ENCODE measurements around the gene CCDC61. TPM values are rescaled to one million over a fixed set of nuclear protein-coding genes. Genes with fewer than 3 reads are reported as not detected.

Gene CCDC61
- total and polyA plus RNA-seq, 2 of the 8 experiments (the other 6 are each of a cell fraction or from before 2014, with no cell fraction given), result 7.8 to 17.4 TPM

DNA sequence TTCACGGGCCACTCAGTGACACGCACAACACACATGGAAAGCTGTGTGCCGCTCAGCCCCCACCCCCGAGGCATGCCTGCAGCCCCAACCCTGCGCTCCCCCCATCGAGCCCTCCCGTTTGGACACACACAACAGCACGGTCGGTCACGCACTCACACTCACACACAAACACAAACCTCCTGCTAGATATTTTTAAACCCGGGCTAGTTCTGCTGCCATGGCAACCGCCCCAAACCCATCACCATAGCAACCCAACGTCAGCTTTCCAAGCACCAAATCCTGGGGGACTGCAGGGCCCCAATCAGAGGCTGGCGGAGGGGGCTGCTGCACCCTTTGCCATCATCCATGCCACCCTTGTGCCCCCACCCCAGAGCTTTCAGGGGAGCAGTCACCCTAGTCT, 19.1 kb upstream of the CCDC61 start:
- H3K27ac ChIP-seq (ENCODE audit: low read depth, low read length), result no peak overlapping the region
- no peak for FAIRE-seq
- H3K23ac ChIP-seq (ENCODE audit: insufficient read length), result no peak overlapping the region
- no peak overlapping the region for H3K14ac ChIP-seq (ENCODE audit: insufficient read length)
- H4K5ac ChIP-seq (ENCODE audit: insufficient read length, low read depth, low read length), result no peak overlapping the region
- no peak overlapping the region for H2BK12ac ChIP-seq (ENCODE audit: low read depth, low read length)
- POLR2A ChIA-PET (ENCODE audit: partially characterized antibody), result interaction anchor here (0.9 to 3.7 kb wide), 6 partner anchors 8 to 25 kb away, joined by 3 to 18 read pairs (median 4); no protein-coding TSS in a partner anchor
- H4K8ac ChIP-seq (ENCODE audit: extremely low read depth, insufficient read depth, low read length), result no peak overlapping the region; the same call in 1 of the 2 replicates
- no peaks in the 10 kb centered on the region for H3K9me3 ChIP-seq (ENCODE audit: insufficient read depth in 2 of 2, low read depth in 1 of 2, low read length in 1 of 2)
- no peak overlapping the region for H2BK5ac ChIP-seq (ENCODE audit: low read depth, low read length)
- no peak overlapping the region for H2BK20ac ChIP-seq (ENCODE audit: low read length)
- H3K23me2 ChIP-seq (ENCODE audit: low read depth, low read length), result peaks cover 8% of the 10 kb centered on the region; the same call in 1 of the 2 replicates
- no peak overlapping the region for H2AFZ ChIP-seq (ENCODE audit: low read length)
- H3K4me2 ChIP-seq (ENCODE audit: insufficient read depth in 1 of 2, low read depth in 2 of 2, low read length in 2 of 2), result no peak overlapping the region
- WGBS, 2 experiments (ENCODE audit: extremely low coverage in 1 of 2, insufficient coverage in 1 of 2, insufficient read length in 1 of 2, insufficient replicate concordance in 2 of 2, low coverage in 1 of 2, low lambda C conversion rate in 2 of 2, missing lambda C conversion rate in 1 of 2), result 87% methylated on average over 14 of the region's 14 CpGs; no CpG with 5 or more reads in 1 of the 2 experiments
- peaks cover 5% of the 10 kb centered on the region; the same call in 1 of the 2 replicates for H3K79me1 ChIP-seq (ENCODE audit: low read depth, low read length)
- no peaks in the 10 kb centered on the region for H3K36me3 ChIP-seq (ENCODE audit: control insufficient read depth in 2 of 4, insufficient read depth in 4 of 4, low read length in 3 of 4)
- H4K91ac ChIP-seq (replicated peaks; ENCODE audit: insufficient read length, low read length), result no peak overlapping the region
- no peak overlapping the region for H3K4ac ChIP-seq (replicated peaks; ENCODE audit: insufficient read length, low read depth, low read length)
- peaks cover 6 to 12% of the 10 kb centered on the region in 2 experiments for H4K20me1 ChIP-seq (replicated peaks in 1 of 2; ENCODE audit: control insufficient read depth in 1 of 2, insufficient read depth in 2 of 2, low read length in 2 of 2)
- H2BK120ac ChIP-seq (replicated peaks; ENCODE audit: low read depth, low read length), result no peak overlapping the region
- H3K4me1 ChIP-seq (replicated peaks in 1 of 4; ENCODE audit: control insufficient read depth in 3 of 4, insufficient read depth in 4 of 4, low read length in 3 of 4), result peaks cover 2 to 12% (median 8%) of the 10 kb centered on the region in 4 experiments; a peak in 5 of 7 replicates
- H3K79me2 ChIP-seq (ENCODE audit: control insufficient read depth in 1 of 2, insufficient read depth in 2 of 2, low read length in 2 of 2), result no peaks in the 10 kb centered on the region
- no peak overlapping the region for H3K9ac ChIP-seq (replicated peaks in 1 of 4; ENCODE audit: extremely low read depth in 1 of 4, low read depth in 3 of 4, low read length in 3 of 4)
- H3K27me3 ChIP-seq (replicated peaks in 1 of 4; ENCODE audit: control insufficient read depth in 3 of 4, extremely low read depth in 1 of 4, insufficient read depth in 3 of 4, low read length in 3 of 4), result peaks cover 0 to 5% (median 2%) of the 10 kb centered on the region in 4 experiments; a peak in 3 of 7 replicates
- peak overlapping the region; percentile 15; the same call in 1 of the 2 replicates for H2AK5ac ChIP-seq (ENCODE audit: low read depth, low read length)
- no peak for DNase-seq (ENCODE audit: low read depth in 1 of 2, low spot score in 2 of 2)
- CTCF ChIA-PET (ENCODE audit: partially characterized antibody), result interaction anchor here (0.6 to 1.5 kb wide), 5 partner anchors 12 to 215 kb away, joined by 3 to 4 read pairs (median 3); no protein-coding TSS in a partner anchor
- 0 out of 2 replicates have a peak overlapping the region, but pooled peaks have one; percentile 8 for H2BK15ac ChIP-seq (ENCODE audit: low read length)
- H3K56ac ChIP-seq (replicated peaks; ENCODE audit: insufficient read length, low read depth, low read length), result no peak overlapping the region
- H3K4me3 ChIP-seq (ENCODE audit: extremely low read depth in 1 of 4, insufficient read depth in 2 of 4, low read depth in 3 of 4, low read length in 4 of 4), result no peak overlapping the region
- no peak overlapping the region for H3K18ac ChIP-seq (ENCODE audit: extremely low read depth, low read length)
- TF ChIP-seq TAF1 (IDR thresholded peaks at IDR 0.05; ENCODE audit: low read depth, low read length), result no peak
- TF ChIP-seq, protein P1, sequence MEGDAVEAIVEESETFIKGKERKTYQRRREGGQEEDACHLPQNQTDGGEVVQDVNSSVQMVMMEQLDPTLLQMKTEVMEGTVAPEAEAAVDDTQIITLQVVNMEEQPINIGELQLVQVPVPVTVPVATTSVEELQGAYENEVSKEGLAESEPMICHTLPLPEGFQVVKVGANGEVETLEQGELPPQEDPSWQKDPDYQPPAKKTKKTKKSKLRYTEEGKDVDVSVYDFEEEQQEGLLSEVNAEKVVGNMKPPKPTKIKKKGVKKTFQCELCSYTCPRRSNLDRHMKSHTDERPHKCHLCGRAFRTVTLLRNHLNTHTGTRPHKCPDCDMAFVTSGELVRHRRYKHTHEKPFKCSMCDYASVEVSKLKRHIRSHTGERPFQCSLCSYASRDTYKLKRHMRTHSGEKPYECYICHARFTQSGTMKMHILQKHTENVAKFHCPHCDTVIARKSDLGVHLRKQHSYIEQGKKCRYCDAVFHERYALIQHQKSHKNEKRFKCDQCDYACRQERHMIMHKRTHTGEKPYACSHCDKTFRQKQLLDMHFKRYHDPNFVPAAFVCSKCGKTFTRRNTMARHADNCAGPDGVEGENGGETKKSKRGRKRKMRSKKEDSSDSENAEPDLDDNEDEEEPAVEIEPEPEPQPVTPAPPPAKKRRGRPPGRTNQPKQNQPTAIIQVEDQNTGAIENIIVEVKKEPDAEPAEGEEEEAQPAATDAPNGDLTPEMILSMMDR (IDR thresholded peaks at IDR 0.05; ENCODE audit: control extremely low read depth in 1 of 3, insufficient read depth in 1 of 3, low read depth in 1 of 3, low read length in 3 of 3), result no peak
- TF ChIP-seq SIN3A (conservative IDR thresholded peaks at IDR 0.05 in 1 of 2, IDR thresholded peaks at IDR 0.05 in 1 of 2; ENCODE audit: low read depth in 1 of 2, low read length in 2 of 2), result no peak
- TF ChIP-seq CBX8 (IDR thresholded peaks at IDR 0.05; ENCODE audit: borderline replicate concordance, low read depth, low read length), result no peak
- TF ChIP-seq, protein P2, sequence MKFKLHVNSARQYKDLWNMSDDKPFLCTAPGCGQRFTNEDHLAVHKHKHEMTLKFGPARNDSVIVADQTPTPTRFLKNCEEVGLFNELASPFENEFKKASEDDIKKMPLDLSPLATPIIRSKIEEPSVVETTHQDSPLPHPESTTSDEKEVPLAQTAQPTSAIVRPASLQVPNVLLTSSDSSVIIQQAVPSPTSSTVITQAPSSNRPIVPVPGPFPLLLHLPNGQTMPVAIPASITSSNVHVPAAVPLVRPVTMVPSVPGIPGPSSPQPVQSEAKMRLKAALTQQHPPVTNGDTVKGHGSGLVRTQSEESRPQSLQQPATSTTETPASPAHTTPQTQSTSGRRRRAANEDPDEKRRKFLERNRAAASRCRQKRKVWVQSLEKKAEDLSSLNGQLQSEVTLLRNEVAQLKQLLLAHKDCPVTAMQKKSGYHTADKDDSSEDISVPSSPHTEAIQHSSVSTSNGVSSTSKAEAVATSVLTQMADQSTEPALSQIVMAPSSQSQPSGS (IDR thresholded peaks at IDR 0.05; ENCODE audit: low read length), result no peak
- TF ChIP-seq SRF (IDR thresholded peaks at IDR 0.05; ENCODE audit: low read depth, low read length), result no peak
- no peak for TF ChIP-seq EZH2 (IDR thresholded peaks at IDR 0.05; ENCODE audit: low read depth, low read length, severe bottlenecking)
- no peak for TF ChIP-seq SP4 (IDR thresholded peaks at IDR 0.05; ENCODE audit: low read length)

Measured in H1 (cell line).